Fibroblast of pulmonary artery (primary cell): Measurements from ENCODE around the gene ELAC1.

Source experiments
- DNase-seq: peaks from one replicate; pipeline ENCODE4 v3.0.0-alpha.2; 2010; ENCODE audit warnings: low read depth
- H3K4me3 ChIP-seq: replicated peaks from 2 replicates; pipeline ENCODE4 v1.5.1; 2011; ENCODE audit warnings: low read depth, mild to moderate bottlenecking, control low read depth, low read length, moderate library complexity
- TF ChIP-seq, protein P1 (sequence below): IDR thresholded peaks from 2 replicates; pipeline ENCODE4 v1.5.1; 2011; ENCODE audit warnings: mild to moderate bottlenecking, control low read depth, low read length, inconsistent platforms; ENCODE audit errors: missing control alignments

Gene ELAC1

GRCh38 chr18:51006948-51007789, 39.3 kb downstream of the ELAC1 start:
- no peak for DNase-seq
- TF ChIP-seq, protein P1, sequence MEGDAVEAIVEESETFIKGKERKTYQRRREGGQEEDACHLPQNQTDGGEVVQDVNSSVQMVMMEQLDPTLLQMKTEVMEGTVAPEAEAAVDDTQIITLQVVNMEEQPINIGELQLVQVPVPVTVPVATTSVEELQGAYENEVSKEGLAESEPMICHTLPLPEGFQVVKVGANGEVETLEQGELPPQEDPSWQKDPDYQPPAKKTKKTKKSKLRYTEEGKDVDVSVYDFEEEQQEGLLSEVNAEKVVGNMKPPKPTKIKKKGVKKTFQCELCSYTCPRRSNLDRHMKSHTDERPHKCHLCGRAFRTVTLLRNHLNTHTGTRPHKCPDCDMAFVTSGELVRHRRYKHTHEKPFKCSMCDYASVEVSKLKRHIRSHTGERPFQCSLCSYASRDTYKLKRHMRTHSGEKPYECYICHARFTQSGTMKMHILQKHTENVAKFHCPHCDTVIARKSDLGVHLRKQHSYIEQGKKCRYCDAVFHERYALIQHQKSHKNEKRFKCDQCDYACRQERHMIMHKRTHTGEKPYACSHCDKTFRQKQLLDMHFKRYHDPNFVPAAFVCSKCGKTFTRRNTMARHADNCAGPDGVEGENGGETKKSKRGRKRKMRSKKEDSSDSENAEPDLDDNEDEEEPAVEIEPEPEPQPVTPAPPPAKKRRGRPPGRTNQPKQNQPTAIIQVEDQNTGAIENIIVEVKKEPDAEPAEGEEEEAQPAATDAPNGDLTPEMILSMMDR = no peak

DNA sequence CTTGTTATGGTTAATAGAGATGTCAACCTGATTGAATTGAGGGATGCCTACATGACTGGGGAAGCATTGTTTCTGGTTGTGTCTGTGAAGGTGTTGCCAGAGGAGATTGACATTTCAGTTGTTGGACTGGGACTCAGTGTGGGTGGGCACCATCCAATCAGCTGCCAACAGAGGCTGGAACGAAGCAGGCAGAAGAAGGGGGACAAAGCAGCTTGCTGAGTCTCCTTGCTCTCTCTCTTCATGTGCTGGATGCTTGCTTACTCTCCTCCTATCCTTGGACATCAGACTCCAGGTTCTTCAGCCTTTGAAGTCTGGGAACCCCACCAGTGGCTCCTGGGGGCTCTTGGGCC, 39.9 kb downstream of the ELAC1 start:
- DNase-seq = no peak
- TF ChIP-seq, protein P1 = no peak

More at GRCh38 chr18:51006948-51007789, 39.3 kb downstream of the ELAC1 start:
- H3K4me3 ChIP-seq = no peak overlapping the region

DNA sequence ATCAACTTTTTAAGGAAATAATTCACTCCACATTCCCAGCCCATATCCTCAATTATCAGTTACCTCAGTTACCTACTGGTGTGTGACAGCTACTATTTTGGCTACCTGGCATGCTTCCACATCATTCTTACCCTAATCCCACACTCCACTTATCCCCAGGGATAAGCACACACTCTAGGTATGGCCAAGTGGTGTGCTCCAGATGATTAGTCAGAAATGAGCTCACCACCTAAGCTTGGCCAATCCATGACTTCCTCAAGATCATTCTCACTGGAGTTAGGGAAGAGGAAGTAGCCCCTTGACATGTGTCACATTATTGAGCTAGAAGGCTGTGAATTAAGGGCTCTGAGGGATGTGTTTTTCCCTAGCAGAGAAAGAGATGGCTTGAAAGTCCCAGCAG, 41.2 kb downstream of the ELAC1 start:
- DNase-seq = peak; percentile 7
- TF ChIP-seq, protein P1 = no peak
- no peak overlapping the region for H3K4me3 ChIP-seq

More for the DNA sequence above, 39.9 kb downstream of the ELAC1 start:
- H3K4me3 ChIP-seq = no peak overlapping the region

DNA sequence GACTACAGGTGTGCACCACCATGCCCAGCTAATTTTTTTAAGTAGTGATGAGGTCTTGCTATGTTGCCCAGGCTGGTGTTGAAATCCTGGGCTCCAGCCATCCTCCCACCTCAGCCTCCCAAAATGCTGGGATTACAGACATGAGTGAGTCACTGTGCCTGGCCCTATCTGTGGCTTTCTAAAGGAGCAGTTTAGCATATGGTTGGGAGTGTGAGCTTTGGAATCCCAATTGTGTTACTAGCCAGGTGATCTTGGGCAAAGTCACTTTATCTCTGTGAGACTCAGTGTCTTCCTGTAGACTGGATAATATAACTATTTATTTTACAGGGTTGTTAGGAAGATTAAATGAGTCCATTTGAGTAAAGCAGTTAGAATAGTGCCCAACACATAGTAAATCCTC, 42.4 kb downstream of the ELAC1 start:
- H3K4me3 ChIP-seq = no peak overlapping the region
- TF ChIP-seq, protein P1 = no peak
- peak; percentile 7 for DNase-seq

DNA sequence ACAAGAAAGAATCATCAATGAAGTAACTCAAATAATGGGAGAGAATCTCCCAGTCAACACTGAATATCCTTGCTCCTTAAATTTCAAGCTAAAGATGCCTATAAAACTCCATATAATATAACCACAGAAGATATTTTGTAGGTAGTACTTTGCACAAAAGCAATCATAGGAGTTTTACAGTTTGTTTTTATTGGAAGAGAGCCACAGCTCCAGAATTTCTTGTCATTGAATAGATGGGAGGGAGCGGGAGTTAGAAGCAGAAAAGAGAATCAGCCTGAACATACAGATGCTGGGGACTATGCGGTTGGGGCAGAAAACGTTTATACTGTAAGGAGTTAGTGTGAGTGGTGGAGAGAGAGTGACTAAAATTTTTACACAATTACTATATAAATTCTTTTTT, 43.9 kb downstream of the ELAC1 start:
- TF ChIP-seq, protein P1 = no peak
- DNase-seq = peak; percentile 6
- H3K4me3 ChIP-seq = no peak overlapping the region

DNA sequence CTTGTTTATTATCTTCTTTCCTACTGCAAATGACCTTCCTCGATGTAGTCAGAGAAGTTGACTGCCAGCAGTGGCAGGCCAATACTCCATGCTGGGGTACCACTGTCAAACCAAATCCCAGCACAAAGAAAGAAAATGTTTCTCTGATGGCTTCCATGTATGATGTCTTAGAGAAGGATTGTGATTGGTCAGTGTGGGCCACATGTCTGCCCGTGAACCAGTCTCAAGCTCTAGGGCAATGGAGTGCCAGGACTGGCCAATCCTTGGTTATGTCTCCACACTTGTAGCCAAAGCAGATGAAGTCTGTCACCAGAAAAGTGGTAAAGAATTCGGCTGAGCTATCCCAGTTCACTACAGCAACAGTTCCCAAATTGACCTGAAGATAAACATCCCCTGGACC, 44.6 kb downstream of the ELAC1 start:
- no peak for DNase-seq

More for the DNA sequence above, 44.6 kb downstream of the ELAC1 start:
- TF ChIP-seq, protein P1 = no peak
- no peak overlapping the region for H3K4me3 ChIP-seq
